GM12891 (cell line): ENCODE results near the gene APOC4.

Experiments
- PAX5 ChIP-seq: IDR thresholded peaks from 2 replicates; pipeline ENCODE4 v1.6.1; 2011; ENCODE audit warnings: low read length, moderate library complexity, mild to moderate bottlenecking; ENCODE audit not compliant: insufficient read depth, severe bottlenecking
- POLR2A ChIP-seq: IDR thresholded peaks from 2 replicates; pipeline ENCODE4 v1.6.1; 2011; ENCODE audit warnings: low read depth, low read length, control low read depth
- POLR2AphosphoS5 ChIP-seq: IDR thresholded peaks from 2 replicates; pipeline ENCODE4 v1.6.1; 2011; ENCODE audit warnings: low read depth, low read length, control low read depth
- TAF1 ChIP-seq: IDR thresholded peaks from 2 replicates; pipeline ENCODE4 v1.6.1; 2011; ENCODE audit warnings: low read depth, low read length, control low read depth

GRCh38 chr19:44894052-44894400 lies 48.0 kb upstream of the APOC4 start:
- no peak for TF ChIP-seq PAX5
- no peak for TF ChIP-seq POLR2A
- TF ChIP-seq POLR2AphosphoS5: no peak
- no peak for TF ChIP-seq TAF1
